HG02943 (cell line): ENCODE measurements around the gene RFTN1.
A peak's percentile ranks its signal among the peaks of the same experiment; 100 is the strongest.

Experiments
- ATAC-seq: cut with Tn5 transposase; IDR thresholded peaks from one replicate; pipeline ENCODE4 v1.9.1; 2021; ENCODE audit warnings: mild to moderate bottlenecking, low read depth, moderate library complexity; ENCODE audit not compliant: unreplicated experiment

RFTN1 gene

GRCh38 chr3:16385151-16385550, 128.3 kb downstream of the RFTN1 start:
- no peak for ATAC-seq

GRCh38 chr3:16383864-16384263, 129.6 kb downstream of the RFTN1 start:
- no peak for ATAC-seq

GRCh38 chr3:16382845-16383244, 130.7 kb downstream of the RFTN1 start:
- ATAC-seq = no peak

- no peak for ATAC-seq
Measured at GRCh38 chr3:16381426-16381825, 132.1 kb downstream of the RFTN1 start.

- no peak for ATAC-seq
Measured at GRCh38 chr3:16380421-16380820, 133.1 kb downstream of the RFTN1 start.

- no peak for ATAC-seq
Measured at GRCh38 chr3:16379838-16380237, 133.7 kb downstream of the RFTN1 start.

- ATAC-seq = peak; percentile 44
Measured at GRCh38 chr3:16378920-16379319, 134.6 kb downstream of the RFTN1 start.

- ATAC-seq = peak; percentile 12
Measured at GRCh38 chr3:16378415-16378814, 135.1 kb downstream of the RFTN1 start.

GRCh38 chr3:16377847-16378302, 135.6 kb downstream of the RFTN1 start:
- ATAC-seq = no peak

GRCh38 chr3:16377196-16377595, 136.3 kb downstream of the RFTN1 start:
- no peak for ATAC-seq

- no peak for ATAC-seq
Measured at GRCh38 chr3:16375891-16376290, 137.6 kb downstream of the RFTN1 start.

- ATAC-seq = no peak
Measured at GRCh38 chr3:16374935-16375245, 138.6 kb downstream of the RFTN1 start.

GRCh38 chr3:16374047-16374934, 139.2 kb downstream of the RFTN1 start:
- no peak for ATAC-seq

GRCh38 chr3:16373341-16373946, 140.1 kb downstream of the RFTN1 start:
- ATAC-seq = no peak

GRCh38 chr3:16372362-16373292, 140.9 kb downstream of the RFTN1 start:
- ATAC-seq = no peak

GRCh38 chr3:16370872-16371740, 142.4 kb downstream of the RFTN1 start:
- no peak for ATAC-seq

- ATAC-seq = no peak
Measured at GRCh38 chr3:16370503-16370871, 143.0 kb downstream of the RFTN1 start.

GRCh38 chr3:16369885-16370284, 143.6 kb downstream of the RFTN1 start:
- no peak for ATAC-seq

- no peak for ATAC-seq
Measured at GRCh38 chr3:16369276-16369675, 144.2 kb downstream of the RFTN1 start.

GRCh38 chr3:16366581-16366980, 146.9 kb downstream of the RFTN1 start:
- no peak for ATAC-seq
